GM19193 (cell line): Measurements from ENCODE around the gene WEE1.

Experiments
- POLR2A ChIP-seq: IDR thresholded peaks from 4 replicates; pipeline ENCODE4 v1.6.1; 2011; ENCODE audit not compliant: insufficient read depth, insufficient read length; ENCODE audit errors: extremely low read depth

The WEE1 gene

GRCh38 chr11:9573052-9573774, at the start of gene WEE1:
Gene WEE1, plus strand, starts transcription at chr11:9573670. Its CDS starts 264 bp downstream, at chr11:9573934.
- TF ChIP-seq POLR2A = peak; percentile 63

GRCh38 chr11:9524001-9524400, 49.5 kb upstream of the WEE1 start:
- TF ChIP-seq POLR2A = no peak

DNA sequence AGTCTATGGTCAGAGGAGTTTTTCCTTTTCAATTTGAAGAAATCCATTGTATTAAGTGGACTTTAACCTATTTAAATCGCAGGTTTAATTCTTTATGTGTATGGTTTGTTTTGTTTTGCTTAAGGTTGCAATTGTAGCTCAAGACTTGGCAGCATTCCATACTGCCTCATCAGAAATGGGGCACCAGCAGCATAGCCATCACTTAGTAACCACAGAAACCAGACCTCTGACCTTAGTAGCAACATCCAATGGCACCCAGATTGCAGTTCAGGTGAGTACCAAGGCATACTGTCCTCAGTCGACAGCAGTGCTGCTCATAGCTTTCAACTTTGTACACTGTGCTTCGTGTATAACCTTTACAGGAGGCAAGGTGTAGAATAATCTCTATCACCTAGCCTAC, 48.4 kb upstream of the WEE1 start:
- no peak for TF ChIP-seq POLR2A

DNA sequence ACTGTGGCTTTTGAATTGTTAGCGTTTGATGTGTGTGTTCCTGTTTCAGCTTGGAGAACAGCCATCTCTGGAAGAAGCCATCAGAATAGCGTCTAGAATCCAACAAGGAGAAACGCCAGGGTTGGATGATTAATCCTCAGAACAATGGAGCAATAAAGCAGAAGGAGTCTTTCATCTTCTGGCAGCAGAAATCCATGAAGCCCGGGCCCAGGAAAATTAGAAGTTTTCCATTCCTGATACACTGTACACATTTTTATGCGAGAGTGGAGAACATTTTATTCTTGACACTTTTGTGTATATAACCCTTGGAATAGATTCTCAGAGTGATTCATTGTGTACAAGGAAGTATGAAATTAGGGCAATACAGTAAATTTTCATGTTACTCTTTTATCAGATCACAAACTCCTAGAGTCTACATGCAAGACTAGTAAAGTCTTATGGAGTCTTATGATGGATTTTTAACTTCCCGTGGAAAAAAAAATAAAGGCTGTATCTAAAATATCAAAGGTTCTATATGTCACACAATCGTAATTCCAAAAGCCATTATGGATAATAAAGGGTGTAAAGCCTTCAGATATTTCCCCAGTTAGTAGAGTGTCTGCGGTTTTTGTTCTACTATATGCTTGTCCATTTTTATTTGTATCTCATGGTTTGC, 45.9 kb upstream of the WEE1 start:
- TF ChIP-seq POLR2A = no peak

DNA sequence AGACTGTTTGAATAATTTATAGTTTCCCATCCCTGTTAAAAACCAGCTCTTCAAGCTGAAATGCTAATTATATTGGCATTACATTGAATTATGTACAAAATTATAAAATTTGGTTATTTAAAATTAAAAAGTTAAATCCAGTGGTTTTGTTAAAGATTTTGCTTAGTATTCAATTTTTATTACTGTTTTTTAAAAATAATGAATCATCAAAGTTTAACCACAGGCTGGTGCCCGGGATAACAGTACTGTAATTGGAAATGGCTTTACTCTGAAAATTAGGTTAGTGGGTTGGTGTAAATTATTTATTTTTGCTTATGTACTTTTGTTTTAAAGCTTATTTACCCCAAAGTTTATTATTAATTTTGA, 45.4 kb upstream of the WEE1 start:
- no peak for TF ChIP-seq POLR2A

GRCh38 chr11:9528573-9529333, 44.7 kb upstream of the WEE1 start:
- TF ChIP-seq POLR2A = no peak

DNA sequence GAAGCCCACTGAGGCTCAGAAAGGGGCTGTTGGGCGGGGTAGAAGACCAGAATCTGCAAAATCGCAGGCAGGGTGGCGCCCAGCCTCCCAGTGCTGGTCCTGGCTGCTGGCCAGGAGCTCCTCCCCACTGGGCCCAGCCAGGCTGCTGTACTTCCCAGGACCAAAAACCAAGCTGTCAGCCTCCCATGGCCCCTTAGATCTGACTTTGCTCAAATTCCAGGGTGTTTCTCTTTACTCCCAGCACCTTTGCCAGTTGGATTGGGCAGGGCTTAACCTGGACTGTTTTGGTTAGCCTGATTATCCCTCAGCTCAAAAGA, 44.2 kb upstream of the WEE1 start:
- no peak for TF ChIP-seq POLR2A

GRCh38 chr11:9530020-9530621, 43.3 kb upstream of the WEE1 start:
- TF ChIP-seq POLR2A = no peak

DNA sequence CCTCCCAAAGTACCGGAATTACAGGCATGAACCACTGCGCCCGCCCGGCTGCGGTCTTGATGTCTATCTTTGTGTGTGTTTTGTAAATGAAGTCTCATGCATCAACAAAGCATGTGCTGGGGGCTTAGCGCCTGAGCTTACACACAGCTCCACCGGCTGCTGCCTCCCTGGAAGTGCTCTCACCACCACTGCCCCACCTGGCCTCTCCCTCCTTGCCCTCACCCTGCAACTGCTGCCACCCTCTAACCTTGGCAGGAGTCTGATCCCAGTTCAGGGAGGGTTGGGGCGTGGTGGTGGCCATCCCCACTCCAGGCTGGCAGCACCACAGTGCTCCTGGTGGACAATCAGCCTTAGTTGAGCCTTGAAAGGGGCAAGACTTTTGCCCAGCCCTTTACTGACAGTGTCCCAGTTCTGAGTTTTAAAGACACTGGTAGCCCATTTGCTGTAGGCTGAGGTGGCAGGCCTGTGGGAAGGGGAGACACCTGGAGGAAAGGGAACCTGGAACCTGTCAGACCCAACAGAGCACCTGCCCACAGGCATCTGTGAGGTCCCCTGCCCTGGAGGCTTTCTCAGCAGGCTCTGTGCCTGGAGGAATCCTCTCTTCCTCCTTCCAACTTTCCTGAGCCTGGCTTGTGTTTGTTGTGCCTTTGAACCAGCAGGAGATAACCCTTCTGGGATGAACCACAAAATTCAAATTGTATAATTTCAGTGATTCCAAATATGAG, 42.4 kb upstream of the WEE1 start:
- TF ChIP-seq POLR2A = no peak

- no peak for TF ChIP-seq POLR2A
Observed at GRCh38 chr11:9533058-9533457, 40.4 kb upstream of the WEE1 start.

DNA sequence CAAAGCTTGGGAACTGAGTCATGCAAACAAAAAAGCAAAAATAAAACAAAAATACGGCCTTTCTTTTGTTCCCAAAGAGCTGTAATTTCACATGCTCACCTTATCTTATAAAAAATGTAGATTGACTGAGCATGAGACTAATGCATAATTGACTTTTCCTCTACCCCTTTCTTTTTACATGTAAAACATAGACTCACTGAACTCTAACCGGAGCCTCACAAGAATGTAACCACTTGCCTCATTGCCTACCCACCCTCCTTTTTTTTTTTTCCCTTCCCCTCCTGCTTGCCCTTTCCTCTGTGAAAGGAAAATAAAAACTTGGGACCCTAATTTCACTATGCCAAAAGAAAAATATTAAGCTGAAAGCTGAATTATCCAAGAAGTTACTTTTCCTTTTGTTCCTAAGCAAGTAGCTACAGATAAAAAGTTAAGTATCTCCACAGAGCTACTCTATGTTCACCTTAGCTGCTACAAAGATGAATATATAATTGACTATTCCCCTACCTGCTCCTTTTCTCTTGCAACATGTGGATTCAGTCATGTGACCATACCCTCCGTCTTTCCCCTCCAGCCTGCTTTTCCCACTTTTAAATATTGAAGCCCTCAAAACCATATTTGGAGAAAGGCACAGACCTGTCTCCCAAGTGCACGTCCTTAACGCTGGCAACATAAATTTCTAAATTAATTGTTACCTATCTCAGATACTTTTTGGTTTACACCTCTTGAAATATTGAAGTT, 39.6 kb upstream of the WEE1 start:
- TF ChIP-seq POLR2A = no peak

- no peak for TF ChIP-seq POLR2A
Observed at GRCh38 chr11:9535189-9535781, 38.2 kb upstream of the WEE1 start.

GRCh38 chr11:9538548-9538947, 34.9 kb upstream of the WEE1 start:
- no peak for TF ChIP-seq POLR2A

- TF ChIP-seq POLR2A = no peak
Observed at GRCh38 chr11:9550191-9550628, 23.3 kb upstream of the WEE1 start.
